ENCODE measurements around the gene CLEC3A.
"Not testable (repeated sequence)": the region's sequence is repeated elsewhere in the genome, so short reads cannot be mapped to it uniquely, and the experiment has no call there.

The CLEC3A gene

GRCh38 chr16:78034530-78034929, 12.2 kb downstream of the CLEC3A start:
- DNase-seq: no peak

DNA sequence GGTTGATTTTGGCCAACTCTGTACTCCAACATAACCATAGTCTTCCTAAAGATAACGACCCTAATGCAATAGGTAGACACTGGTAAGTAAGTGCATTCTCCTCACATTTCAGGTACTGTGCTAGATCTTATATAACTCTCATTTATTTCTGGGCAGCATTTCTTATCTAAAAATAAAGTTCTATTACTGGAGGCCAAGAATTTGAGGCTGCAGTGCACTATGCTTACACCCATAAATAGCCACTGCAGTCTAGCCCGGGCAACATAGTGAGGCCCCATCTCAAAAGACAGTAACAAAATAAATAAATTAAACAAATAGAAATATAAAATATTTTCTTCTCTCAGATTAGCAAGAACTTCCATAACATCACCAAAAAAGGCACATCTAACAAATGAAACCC, 12.7 kb downstream of the CLEC3A start:
- no peak for DNase-seq

DNA sequence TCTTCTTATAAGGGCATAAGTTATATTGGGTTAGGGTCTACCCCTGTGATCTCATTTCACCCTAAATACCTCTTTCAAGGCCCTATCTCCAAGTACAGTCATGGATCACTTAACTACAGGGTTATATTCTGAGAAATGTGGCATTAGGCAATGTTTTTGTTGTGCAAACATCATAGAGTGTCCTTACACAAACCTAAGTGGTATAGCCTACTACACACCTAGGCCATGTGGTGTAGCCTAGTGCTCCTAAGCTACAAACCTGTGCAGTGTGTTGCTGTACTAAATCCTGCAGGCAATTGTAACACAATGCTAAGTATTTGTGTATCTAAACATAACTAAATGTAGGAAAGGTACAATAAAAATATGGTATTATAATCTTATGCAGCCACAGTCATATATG, 18.0 kb downstream of the CLEC3A start:
- no peak for DNase-seq

- no peak for DNase-seq
Observed at GRCh38 chr16:78045865-78046581, 23.7 kb downstream of the CLEC3A start.

DNA sequence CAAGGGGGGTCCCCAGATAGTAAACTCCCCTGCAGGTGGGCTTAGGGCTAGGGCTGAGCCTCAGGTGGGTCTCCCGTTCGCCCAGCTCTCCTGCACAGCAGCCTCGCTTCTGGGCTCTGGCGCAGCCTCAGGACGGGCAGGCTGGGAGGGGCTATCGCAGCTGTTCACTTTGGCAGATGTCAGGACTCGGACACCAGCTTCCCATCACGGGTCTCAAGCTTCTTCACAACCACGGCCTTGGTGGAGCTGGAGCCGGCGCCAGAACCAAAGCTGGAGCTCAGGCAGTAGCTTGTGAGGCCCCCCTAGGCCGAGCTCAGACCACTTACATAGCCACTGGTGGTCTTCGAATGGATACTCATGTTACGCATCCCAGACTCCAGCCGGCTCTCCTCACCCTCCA, 26.0 kb downstream of the CLEC3A start:
- DNase-seq: no peak

DNA sequence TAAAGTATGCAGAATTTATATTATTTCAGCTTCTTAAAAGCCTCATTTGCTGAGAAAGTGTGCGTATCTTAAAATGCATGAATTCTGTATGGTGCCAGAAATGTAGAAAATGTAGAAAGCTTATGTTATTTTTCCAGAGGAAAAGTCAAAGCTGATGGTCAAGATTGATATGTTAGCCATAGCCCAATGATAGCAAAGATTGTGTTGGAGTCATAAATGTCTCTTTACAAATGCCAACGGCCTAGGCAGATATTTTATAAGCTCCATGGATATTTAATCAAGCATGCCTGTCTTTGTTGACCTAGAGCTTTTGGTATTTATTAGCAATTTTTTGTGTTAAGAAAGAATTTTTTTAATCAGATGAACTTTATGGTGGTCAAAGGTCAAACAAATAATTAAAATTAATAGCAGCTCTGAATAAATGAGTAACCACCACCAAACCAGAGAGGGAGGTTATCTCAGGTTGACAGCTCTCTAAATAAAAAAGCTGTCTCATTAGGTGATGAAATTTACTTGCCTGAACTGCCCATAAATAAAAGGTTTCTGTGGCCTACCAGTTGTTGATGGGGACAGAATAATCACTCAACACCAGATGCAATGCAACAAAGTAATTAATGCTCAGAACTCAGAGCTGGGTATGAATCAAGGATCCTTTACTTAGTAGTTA, 28.5 kb downstream of the CLEC3A start:
- DNase-seq: no peak

GRCh38 chr16:78057803-78058564, 35.6 kb downstream of the CLEC3A start:
- DNase-seq: no peak

DNA sequence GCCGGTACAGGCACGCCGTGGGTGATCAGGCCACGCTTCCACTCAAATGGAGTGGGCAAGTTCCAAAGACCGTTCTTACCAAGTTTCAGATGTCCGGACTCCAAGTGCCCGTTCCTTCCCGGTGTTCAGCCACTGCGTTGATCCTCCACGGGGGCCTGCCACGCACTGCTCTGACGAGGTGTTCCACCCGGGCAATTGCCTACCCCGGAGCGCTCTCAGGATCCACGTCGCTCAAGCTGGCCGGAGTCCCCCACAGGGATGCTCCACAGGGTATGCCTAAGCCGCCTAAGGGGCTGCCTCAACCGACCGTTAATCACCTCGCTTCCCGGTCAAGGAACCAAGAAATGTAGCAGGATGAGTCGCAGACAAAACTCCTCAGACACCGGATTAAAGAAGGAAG, 37.5 kb downstream of the CLEC3A start:
- DNase-seq: not testable (repeated sequence)

DNA sequence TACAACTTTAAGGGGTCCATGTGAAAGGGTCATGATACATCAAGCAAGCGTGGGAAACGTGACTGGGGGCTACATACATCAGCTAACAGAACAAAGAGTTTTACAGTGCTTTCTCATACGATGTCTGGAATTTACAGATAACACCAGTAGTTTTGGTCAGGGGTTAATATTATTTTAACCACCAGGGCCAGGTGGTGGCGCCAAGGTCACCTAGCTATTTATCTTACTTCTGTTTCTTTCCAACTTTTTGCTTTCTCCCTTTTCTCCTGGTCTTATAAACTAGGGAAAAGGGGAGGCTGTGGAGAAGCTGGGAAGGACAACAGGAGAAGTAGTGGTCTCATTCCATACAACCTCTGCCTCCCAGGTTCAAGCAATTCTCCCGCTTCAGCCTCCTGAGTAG, 37.9 kb downstream of the CLEC3A start:
- DNase-seq: no peak

- DNase-seq: no peak
Observed at GRCh38 chr16:78060809-78061208, 38.5 kb downstream of the CLEC3A start.

DNA sequence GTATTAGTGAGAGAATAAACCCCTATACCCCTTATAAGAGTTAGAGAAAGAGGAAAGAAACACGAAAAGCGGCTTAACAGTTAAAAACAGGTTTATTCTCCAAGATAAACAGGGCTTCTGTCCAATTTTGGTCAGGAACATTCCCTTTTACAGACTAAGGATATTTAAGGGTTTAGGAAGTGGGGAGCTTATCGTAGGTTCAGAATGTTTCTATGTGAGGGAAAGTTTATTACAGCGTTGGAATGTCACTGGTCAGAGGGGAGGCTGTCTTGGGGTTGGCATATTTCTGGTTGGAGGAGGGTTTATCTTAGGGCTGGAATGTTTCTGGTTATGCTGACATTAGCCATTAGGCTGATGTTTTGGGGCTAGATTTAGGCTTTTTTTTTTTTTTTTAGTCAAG, 43.0 kb downstream of the CLEC3A start:
- DNase-seq: no peak

DNA sequence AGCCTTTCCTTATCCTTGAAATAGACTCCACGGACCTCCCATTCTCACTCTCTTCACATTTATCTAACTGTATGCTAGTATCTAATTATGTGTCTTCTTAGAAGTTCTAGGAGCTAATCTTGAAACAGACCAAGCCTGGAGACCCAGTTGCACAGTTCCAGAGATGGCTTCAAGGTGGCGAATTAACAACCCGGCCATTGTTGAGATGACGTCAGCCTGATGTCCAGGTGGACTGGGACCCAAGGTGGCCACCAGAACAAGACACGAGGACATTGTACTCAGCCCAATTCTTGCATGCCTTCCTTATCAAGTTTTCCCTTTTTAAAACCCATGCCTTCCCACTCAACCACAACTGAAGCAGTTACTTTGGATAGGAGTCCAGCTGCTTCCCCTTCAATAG, 47.6 kb downstream of the CLEC3A start:
- DNase-seq: no peak

- DNase-seq: no peak
Observed at GRCh38 chr16:78072275-78072674, 49.9 kb downstream of the CLEC3A start.

- no peak for DNase-seq
Observed at GRCh38 chr16:78075800-78076199, 53.5 kb downstream of the CLEC3A start.

- DNase-seq: no peak
Observed at GRCh38 chr16:78081341-78081740, 59.0 kb downstream of the CLEC3A start.

All from activated CD8-positive, alpha-beta memory T cell treated with anti-CD3 and anti-CD28 coated beads, Interleukin-2, amount 50 U/mL, for 4 hours (primary cell).